DMS53 treated with DMSO at 0.1 percent for 48 hours (cell line): ENCODE measurements around the gene CCT2.

Experiments used
- DNase-seq: peaks from one replicate; lab custom pipeline; 2025; ENCODE audit not compliant: unreplicated experiment; lab: John Stamatoyannopoulos, UW

CCT2 gene

GRCh38 chr12:69585189-69586062, at the start of gene CCT2:
Gene CCT2, plus strand, starts transcription at chr12:69585459. Its CDS starts 63 bp downstream, at chr12:69585522.
- DNase-seq = peak; percentile 95

- DNase-seq = no peak
These were observed 44.3 kb upstream of the CCT2 start for GRCh38 chr12:69540987-69541386.

- no peak for DNase-seq
These were observed 41.2 kb upstream of the CCT2 start for GRCh38 chr12:69544087-69544486.

- no peak for DNase-seq
These were observed 40.2 kb upstream of the CCT2 start for GRCh38 chr12:69545081-69545480.

GRCh38 chr12:69546693-69547438, 38.4 kb upstream of the CCT2 start:
- no peak for DNase-seq

GRCh38 chr12:69548687-69549086, 36.6 kb upstream of the CCT2 start:
- DNase-seq = no peak

GRCh38 chr12:69550569-69551350, 34.5 kb upstream of the CCT2 start:
- no peak for DNase-seq

GRCh38 chr12:69553628-69554248, 31.5 kb upstream of the CCT2 start:
- DNase-seq = peak; percentile 17

- no peak for DNase-seq
These were observed 29.8 kb upstream of the CCT2 start for GRCh38 chr12:69555461-69555860.

GRCh38 chr12:69556383-69556782, 28.9 kb upstream of the CCT2 start:
- no peak for DNase-seq

GRCh38 chr12:69563166-69563762, 22.0 kb upstream of the CCT2 start:
- DNase-seq = no peak

GRCh38 chr12:69566603-69567002, 18.7 kb upstream of the CCT2 start:
- no peak for DNase-seq

GRCh38 chr12:69569236-69569635, 16.0 kb upstream of the CCT2 start:
- DNase-seq = no peak

- DNase-seq = no peak
These were observed 15.2 kb upstream of the CCT2 start for GRCh38 chr12:69570000-69570516.

GRCh38 chr12:69570545-69571399, 14.5 kb upstream of the CCT2 start:
- peak; percentile 78 for DNase-seq

GRCh38 chr12:69575346-69575745, 9.9 kb upstream of the CCT2 start:
- no peak for DNase-seq

- no peak for DNase-seq
These were observed 7.0 kb upstream of the CCT2 start for GRCh38 chr12:69578283-69578682.

GRCh38 chr12:69579029-69579428, 6.2 kb upstream of the CCT2 start:
- no peak for DNase-seq

GRCh38 chr12:69580074-69580473, 5.2 kb upstream of the CCT2 start:
- DNase-seq = no peak
